Coronary artery (tissue), 2 donors: ENCODE measurements around the gene PANX2.
"Not testable (repeated sequence)": the region's sequence is repeated elsewhere in the genome, so short reads cannot be mapped to it uniquely, and the experiment has no call there.

Experiments used
- DNase-seq: peaks from one replicate; pipeline ENCODE4 v3.0.0-alpha.2; 2017; ENCODE audit warnings: low spot score
- H3K27ac ChIP-seq, 2 donors: fragments of 200-600 bp; sonication (generic); one replicate each; pipeline ENCODE4 v1.5.1; 2016 to 2019
- H3K4me3 ChIP-seq: fragments of 200-600 bp; sonication (generic); 2 replicates; pipeline ENCODE4 v1.5.1; 2016; ENCODE audit warnings: mild to moderate bottlenecking, moderate library complexity
- TF ChIP-seq, protein P1 (sequence below): fragments of 200-600 bp; sonication (generic); IDR thresholded peaks from one replicate; pipeline ENCODE4 v1.5.1; 2019; ENCODE audit warnings: antibody characterized with exemption

Gene PANX2

GRCh38 chr22:50160947-50161346 is 9.6 kb upstream of the PANX2 start:
- TF ChIP-seq, protein P1, sequence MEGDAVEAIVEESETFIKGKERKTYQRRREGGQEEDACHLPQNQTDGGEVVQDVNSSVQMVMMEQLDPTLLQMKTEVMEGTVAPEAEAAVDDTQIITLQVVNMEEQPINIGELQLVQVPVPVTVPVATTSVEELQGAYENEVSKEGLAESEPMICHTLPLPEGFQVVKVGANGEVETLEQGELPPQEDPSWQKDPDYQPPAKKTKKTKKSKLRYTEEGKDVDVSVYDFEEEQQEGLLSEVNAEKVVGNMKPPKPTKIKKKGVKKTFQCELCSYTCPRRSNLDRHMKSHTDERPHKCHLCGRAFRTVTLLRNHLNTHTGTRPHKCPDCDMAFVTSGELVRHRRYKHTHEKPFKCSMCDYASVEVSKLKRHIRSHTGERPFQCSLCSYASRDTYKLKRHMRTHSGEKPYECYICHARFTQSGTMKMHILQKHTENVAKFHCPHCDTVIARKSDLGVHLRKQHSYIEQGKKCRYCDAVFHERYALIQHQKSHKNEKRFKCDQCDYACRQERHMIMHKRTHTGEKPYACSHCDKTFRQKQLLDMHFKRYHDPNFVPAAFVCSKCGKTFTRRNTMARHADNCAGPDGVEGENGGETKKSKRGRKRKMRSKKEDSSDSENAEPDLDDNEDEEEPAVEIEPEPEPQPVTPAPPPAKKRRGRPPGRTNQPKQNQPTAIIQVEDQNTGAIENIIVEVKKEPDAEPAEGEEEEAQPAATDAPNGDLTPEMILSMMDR, result no peak
- H3K27ac ChIP-seq, result no peak overlapping the region
- H3K4me3 ChIP-seq, result no peak overlapping the region
- DNase-seq, result no peak

- peak; percentile 67 for DNase-seq
- TF ChIP-seq, protein P1, result no peak
- no peak overlapping the region for H3K27ac ChIP-seq
- no peak overlapping the region for H3K4me3 ChIP-seq
Observed at GRCh38 chr22:50161508-50162390, 8.8 kb upstream of the PANX2 start.

DNA sequence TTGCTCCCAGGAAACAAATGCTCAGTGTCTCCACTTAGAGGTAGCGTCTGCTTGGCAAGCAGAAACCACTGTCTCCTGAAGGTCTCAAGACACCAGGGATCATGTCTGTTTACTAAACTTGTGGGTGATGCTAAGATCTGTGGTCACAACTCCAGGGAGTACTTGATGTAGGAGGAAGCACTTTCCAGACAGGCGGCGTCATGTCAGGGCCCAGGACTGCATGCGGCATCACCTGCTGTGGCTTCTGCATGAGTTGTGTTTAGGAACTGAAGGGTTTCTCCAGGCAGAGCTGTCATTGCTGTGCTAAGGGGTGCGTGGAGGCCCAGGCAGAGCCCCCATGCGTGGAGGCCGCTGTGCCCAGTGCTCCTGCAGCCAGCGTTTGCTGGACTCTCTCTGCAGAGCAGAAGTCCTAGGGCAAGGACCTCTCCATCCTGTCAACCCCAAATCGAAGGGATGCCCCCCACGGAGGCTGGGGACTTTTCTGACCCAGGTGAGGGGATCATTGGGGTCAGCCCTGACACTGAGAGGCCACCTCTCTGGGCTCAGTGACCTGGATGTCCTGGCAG is 8.1 kb upstream of the PANX2 start:
- DNase-seq, result no peak
- no peak overlapping the region for H3K4me3 ChIP-seq
- no peak overlapping the region for H3K27ac ChIP-seq
- TF ChIP-seq, protein P1, result no peak

DNA sequence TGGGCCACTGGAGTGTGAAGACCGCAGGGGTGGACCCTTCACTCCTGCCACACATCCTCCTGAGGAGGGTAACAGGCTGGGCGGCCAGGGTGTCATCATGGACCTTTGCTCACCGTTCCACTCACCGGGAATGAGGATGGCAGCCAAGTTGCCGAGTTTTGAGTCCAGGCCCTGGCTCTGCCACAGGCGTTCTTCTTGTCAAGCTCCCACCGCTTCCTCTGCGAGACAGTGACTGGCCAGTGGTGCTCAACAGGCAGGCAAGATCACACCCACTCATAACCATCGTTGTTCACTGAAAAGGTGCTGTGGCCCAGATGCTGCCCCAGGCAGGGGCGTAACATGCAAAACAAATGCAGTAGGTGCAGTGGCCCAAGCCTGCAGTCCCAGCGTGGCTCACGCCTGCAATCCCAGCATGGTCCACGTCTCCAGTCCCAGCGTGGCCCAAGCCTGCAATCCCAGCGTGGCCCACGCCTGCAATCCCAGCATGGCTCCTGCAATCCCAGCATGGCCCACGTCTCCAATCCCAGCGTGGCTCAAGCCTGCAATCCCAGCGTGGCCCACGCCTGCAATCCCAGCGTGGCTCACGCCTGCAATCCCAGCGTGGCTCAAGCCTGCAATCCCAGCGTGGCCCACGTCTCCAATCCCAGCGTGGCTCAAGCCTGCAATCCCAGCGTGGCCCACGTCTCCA is 5.0 kb upstream of the PANX2 start:
- Histone ChIP-seq H3K4me3 (no peak overlapping the region), H3K27ac (no peak overlapping the region)
- no peak for DNase-seq
- TF ChIP-seq, protein P1, result no peak

DNA sequence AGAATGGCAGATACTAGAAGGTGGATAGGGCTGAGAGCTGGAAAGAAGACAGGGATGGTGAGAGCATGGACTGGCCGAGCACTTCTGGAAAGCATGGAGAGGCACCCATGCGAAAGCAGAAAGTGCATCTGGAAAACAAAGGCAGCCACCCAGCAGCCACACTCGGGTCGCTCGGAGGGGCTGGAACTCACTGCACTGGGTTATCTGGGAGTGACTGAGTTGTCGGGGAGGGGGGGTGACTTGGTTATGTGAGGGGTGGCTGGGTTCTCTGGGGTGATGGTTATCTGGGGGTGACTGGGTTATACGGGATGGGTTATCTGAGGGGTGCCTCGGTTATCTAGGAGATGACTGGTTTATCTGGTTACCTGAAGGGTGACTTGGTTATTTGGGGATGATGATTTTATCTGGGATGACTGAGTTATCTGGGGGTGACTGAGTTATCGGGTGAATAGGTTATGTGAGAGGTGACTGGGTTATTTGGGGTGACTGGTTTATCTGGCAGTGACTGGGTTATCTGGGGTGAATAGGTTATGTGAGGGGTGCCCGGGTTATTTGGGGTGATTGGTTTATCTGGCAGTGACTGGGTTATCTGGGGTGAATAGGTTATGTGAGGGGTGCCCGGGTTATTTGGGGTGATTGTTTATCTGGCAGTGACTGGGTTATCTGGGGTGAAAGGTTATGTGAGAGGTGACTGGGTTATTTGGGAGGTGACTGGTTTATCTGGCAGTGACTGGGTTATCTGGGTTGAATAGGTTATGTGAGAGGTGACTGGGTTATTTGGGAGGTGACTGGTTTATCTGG is 2.6 kb upstream of the PANX2 start:
- Histone ChIP-seq H3K4me3 (no peak overlapping the region), H3K27ac (no peak overlapping the region)
- TF ChIP-seq, protein P1, result no peak
- no peak for DNase-seq

- H3K27ac ChIP-seq, DNase-seq, H3K4me3 ChIP-seq: not testable (repeated sequence)
Observed at GRCh38 chr22:50168490-50169180, 1.9 kb upstream of the PANX2 start.
